ENCODE measurements around the gene STEAP3. TPM values are rescaled to one million over a fixed set of nuclear protein-coding genes. Genes with fewer than 3 reads are reported as not detected.

Gene STEAP3
- total RNA-seq, 6 experiments from 2014 or later, result 118 to 165 (median 131) TPM

DNA sequence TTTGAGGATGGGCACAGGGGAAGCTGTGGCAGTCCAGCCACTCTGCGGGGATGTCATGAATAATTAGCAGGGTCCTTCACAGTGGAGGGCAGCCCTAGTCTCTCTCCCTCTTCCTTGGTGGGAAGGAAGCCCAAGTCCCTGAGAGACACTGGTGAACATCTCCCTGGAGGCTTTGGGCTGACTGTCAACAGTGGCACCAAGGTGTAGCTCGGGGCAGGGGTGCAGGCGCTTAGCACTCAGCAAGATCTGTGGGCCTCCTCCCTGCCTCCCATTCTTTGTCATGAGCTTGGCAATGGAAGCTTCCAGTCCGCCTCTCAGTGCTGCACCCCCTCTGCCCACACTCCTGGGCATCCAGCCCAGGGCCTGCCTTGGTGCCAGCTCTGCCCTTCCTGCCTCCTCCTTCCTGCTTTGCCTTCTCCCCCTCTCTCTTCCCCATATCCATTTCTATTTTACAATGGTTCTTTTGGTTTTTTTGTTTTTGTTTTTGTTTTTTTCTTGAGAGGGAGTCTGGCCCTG, 59.4 kb downstream of the STEAP3 start:
- TF ChIP-seq POLR2A (IDR thresholded peaks at IDR 0.05), result no peak
- TF ChIP-seq, protein P1, sequence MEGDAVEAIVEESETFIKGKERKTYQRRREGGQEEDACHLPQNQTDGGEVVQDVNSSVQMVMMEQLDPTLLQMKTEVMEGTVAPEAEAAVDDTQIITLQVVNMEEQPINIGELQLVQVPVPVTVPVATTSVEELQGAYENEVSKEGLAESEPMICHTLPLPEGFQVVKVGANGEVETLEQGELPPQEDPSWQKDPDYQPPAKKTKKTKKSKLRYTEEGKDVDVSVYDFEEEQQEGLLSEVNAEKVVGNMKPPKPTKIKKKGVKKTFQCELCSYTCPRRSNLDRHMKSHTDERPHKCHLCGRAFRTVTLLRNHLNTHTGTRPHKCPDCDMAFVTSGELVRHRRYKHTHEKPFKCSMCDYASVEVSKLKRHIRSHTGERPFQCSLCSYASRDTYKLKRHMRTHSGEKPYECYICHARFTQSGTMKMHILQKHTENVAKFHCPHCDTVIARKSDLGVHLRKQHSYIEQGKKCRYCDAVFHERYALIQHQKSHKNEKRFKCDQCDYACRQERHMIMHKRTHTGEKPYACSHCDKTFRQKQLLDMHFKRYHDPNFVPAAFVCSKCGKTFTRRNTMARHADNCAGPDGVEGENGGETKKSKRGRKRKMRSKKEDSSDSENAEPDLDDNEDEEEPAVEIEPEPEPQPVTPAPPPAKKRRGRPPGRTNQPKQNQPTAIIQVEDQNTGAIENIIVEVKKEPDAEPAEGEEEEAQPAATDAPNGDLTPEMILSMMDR (IDR thresholded peaks at IDR 0.05), result no peak
- Histone ChIP-seq H3K27me3 (no peaks in the 10 kb centered on the region), H3K4me1 (peaks cover 0 to 15% (median 4%) of the 10 kb centered on the region in 4 donors), H3K27ac (no peak overlapping the region), H3K36me3 (no peaks in the 10 kb centered on the region), H3K4me3 (no peak overlapping the region), H3K9me3 (no peaks in the 10 kb centered on the region)
- DNase-seq (peak in 1 of 3 donors; percentile 60), ATAC-seq (peak; percentile 37 to 72 (median 58))
- intact Hi-C loops (cut with DNase I), result no loop called here
- 69% methylated on average over 4 of the region's 4 CpGs for WGBS (ENCODE audit: insufficient coverage, low coverage, low lambda C conversion rate, missing lambda C conversion rate)

DNA sequence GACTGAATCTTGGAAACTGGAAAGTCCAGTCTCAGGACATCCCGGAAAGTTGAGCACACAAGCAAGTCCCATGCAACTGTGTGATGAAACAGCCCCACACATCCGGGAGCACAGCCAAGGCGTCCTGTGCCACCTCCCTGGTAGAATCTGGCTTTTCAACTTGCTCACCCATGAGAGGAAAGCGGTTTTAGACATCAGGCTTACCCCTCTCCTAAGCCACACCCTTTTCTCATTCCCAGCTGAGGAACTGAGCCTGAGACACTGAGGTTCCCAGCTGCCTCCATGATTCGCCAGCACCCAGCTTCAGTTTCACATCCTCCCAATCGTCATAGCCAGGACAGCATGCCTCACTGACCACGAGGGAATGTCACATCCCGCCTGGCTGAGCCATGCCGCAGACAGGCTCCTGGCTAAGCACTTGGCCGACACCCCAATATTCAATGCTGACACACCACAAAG, 60.3 kb downstream of the STEAP3 start:
- Histone ChIP-seq H3K27me3 (no peaks in the 10 kb centered on the region), H3K4me3 (no peak overlapping the region), H3K36me3 (no peaks in the 10 kb centered on the region), H3K4me1 (peaks cover 0 to 15% (median 4%) of the 10 kb centered on the region in 4 donors), H3K27ac (no peak overlapping the region), H3K9me3 (no peaks in the 10 kb centered on the region)
- WGBS (ENCODE audit: insufficient coverage, low coverage, low lambda C conversion rate, missing lambda C conversion rate), result 42% methylated on average over 7 of the region's 10 CpGs
- intact Hi-C loops (cut with DNase I), result no loop called here
- peak; percentile 83 to 95 (median 91) for ATAC-seq
- TF ChIP-seq POLR2A (IDR thresholded peaks at IDR 0.05), result no peak
- TF ChIP-seq, protein P1 (IDR thresholded peaks at IDR 0.05), result no peak
- peak; percentile 81 to 82 (median 82) for DNase-seq

DNA sequence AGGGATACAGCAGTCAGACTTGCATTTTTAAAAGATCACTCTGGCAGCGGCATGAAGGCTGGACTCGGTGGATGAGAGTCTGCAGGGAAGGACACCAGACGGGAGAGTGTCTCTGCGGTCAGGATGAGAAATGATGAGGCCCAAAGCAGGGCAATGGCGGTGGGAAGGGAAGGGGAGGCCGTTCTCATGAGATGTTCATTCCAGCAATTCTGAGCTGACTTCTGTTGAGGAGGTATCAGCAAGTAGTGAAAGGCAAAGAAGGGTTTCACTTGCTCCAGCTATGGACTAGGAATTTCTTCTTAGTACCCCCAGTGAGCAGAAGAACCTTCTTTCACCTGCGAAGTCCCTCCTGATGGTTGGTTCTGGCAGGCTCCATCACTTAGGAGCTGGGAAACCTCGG, 63.0 kb downstream of the STEAP3 start:
- intact Hi-C loops (cut with DNase I), result no loop called here
- ATAC-seq, result no peak
- DNase-seq, result no peak

DNA sequence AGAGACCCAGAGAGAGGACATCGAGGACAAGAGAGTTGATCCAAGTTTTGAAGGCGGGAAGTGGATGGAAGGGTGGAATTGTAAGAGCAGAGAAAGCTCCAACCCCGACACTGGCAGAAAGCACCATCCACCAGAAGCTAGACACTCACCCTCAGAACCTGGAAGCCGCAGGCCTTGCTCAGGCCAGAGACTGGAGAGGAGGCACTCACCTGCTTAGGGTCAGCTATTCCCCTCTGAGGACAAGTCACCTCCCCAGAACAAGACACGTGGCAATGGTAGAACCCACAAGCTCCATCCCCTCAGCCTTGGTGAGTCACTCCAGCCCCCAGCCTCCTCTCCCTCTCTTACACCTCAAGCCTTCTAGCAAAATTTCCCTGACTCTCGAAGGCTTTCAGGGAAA, 64.9 kb downstream of the STEAP3 start:
- Histone ChIP-seq H3K36me3 (no peaks in the 10 kb centered on the region), H3K27ac (no peak overlapping the region), H3K27me3 (no peaks in the 10 kb centered on the region), H3K4me3 (no peak overlapping the region), H3K9me3 (no peaks in the 10 kb centered on the region), H3K4me1 (peaks cover 0 to 26% (median 3%) of the 10 kb centered on the region in 4 donors)
- WGBS (ENCODE audit: insufficient coverage, low coverage, low lambda C conversion rate, missing lambda C conversion rate), result 89% methylated on average over 6 of the region's 6 CpGs
- TF ChIP-seq POLR2A (IDR thresholded peaks at IDR 0.05), result no peak
- TF ChIP-seq, protein P1 (IDR thresholded peaks at IDR 0.05), result no peak
- no peak for DNase-seq
- no peak for ATAC-seq
- intact Hi-C loops (cut with DNase I), result no loop called here

More for the DNA sequence above, 63.0 kb downstream of the STEAP3 start:
- Histone ChIP-seq H3K4me3 (no peak overlapping the region), H3K27ac (no peak overlapping the region), H3K27me3 (no peaks in the 10 kb centered on the region), H3K36me3 (no peaks in the 10 kb centered on the region), H3K9me3 (no peaks in the 10 kb centered on the region), H3K4me1 (peaks cover 0 to 22% (median 4%) of the 10 kb centered on the region in 4 donors)
- TF ChIP-seq POLR2A (IDR thresholded peaks at IDR 0.05), result no peak
- TF ChIP-seq, protein P1 (IDR thresholded peaks at IDR 0.05), result no peak
- WGBS (ENCODE audit: insufficient coverage, low coverage, low lambda C conversion rate, missing lambda C conversion rate), result 67% methylated on average over 7 of the region's 8 CpGs

Measured in right lobe of liver (tissue), 6 donors.